Neural cell (in vitro differentiated cells): ENCODE data around the gene ROS1. TPM values are rescaled to one million over a fixed set of nuclear protein-coding genes. Genes with fewer than 3 reads are reported as not detected.
"Not testable (repeated sequence)": the region's sequence is repeated elsewhere in the genome, so short reads cannot be mapped to it uniquely, and the experiment has no call there.

Experiments
- H2AFZ ChIP-seq: fragments of 200-600, 300-800 bp; sonication (generic), shearing (Covaris generic); 2 replicates; pipeline ENCODE4 v1.6.0; 2014; ENCODE audit warnings: low read depth, mild to moderate bottlenecking, antibody characterized with exemption, low read length, moderate library complexity
- H3F3A ChIP-seq: fragments of 200-600 bp; shearing (Covaris generic); 2 replicates; pipeline ENCODE4 v1.6.1; 2016; ENCODE audit warnings: mild to moderate bottlenecking, moderate library complexity, mixed read lengths, antibody characterized with exemption, low read length; ENCODE audit not compliant: insufficient read depth, poor library complexity, severe bottlenecking
- H3K27ac ChIP-seq: fragments of 200-600, 300-800 bp; sonication (generic), shearing (Covaris generic); 2 replicates; pipeline ENCODE4 v1.5.1; 2014; ENCODE audit warnings: mild to moderate bottlenecking, low read length, moderate library complexity
- H3K27me3 ChIP-seq: fragments of 300-800, 200-600 bp; sonication (generic), shearing (Covaris generic); 2 replicates; pipeline ENCODE4 v1.6.0; 2014; ENCODE audit warnings: mild to moderate bottlenecking, low read depth, low read length, moderate library complexity; ENCODE audit not compliant: insufficient read depth
- H3K36me3 ChIP-seq: fragments of 300-800, 200-600 bp; sonication (generic), shearing (Covaris generic); 2 replicates; pipeline ENCODE4 v1.5.1; 2014; ENCODE audit warnings: mild to moderate bottlenecking, antibody characterized with exemption, low read length, moderate library complexity; ENCODE audit not compliant: insufficient read depth
- H3K4me2 ChIP-seq: fragments of 300-800, 200-600 bp; sonication (generic), shearing (Covaris generic); 2 replicates; pipeline ENCODE4 v1.6.0; 2014; ENCODE audit warnings: mild to moderate bottlenecking, low read length
- H3K4me3 ChIP-seq: fragments of 300-800, 200-600 bp; sonication (generic), shearing (Covaris generic); 2 replicates; pipeline ENCODE4 v1.5.1; 2014; ENCODE audit warnings: mild to moderate bottlenecking, low read length, moderate library complexity
- H3K79me2 ChIP-seq: fragments of 200-600 bp; shearing (Covaris generic); replicated peaks from 2 replicates; pipeline ENCODE4 v1.6.0; 2014; ENCODE audit warnings: mild to moderate bottlenecking, low read length, moderate library complexity; ENCODE audit not compliant: insufficient read depth
- H3K9ac ChIP-seq: fragments of 300-800, 200-600 bp; sonication (generic), shearing (Covaris generic); 2 replicates; pipeline ENCODE4 v1.6.1; 2016; ENCODE audit warnings: mild to moderate bottlenecking, low read length, mixed read lengths
- H3K9me2 ChIP-seq: fragments of 200-600 bp; shearing (Covaris generic); 2 replicates; pipeline ENCODE4 v1.6.1; 2016; ENCODE audit warnings: mild to moderate bottlenecking, low read length, mixed read lengths; ENCODE audit not compliant: insufficient read depth
- H3K9me3 ChIP-seq: fragments of 200-600, 300-800 bp; sonication (generic), shearing (Covaris generic); 2 replicates; pipeline ENCODE4 v1.6.1; 2016; ENCODE audit warnings: mild to moderate bottlenecking, mixed run types, low read length, moderate library complexity, mixed read lengths
- H4K20me1 ChIP-seq: fragments of 200-600 bp; shearing (Covaris generic); 2 replicates; pipeline ENCODE4 v1.6.1; 2016; ENCODE audit warnings: mild to moderate bottlenecking, mixed run types; ENCODE audit not compliant: insufficient read depth
- EP300 ChIP-seq: fragments of 450-650 bp; conservative IDR thresholded peaks from 2 replicates; pipeline ENCODE4 v1.6.1; 2014; ENCODE audit warnings: antibody characterized with exemption, mild to moderate bottlenecking, moderate library complexity; ENCODE audit not compliant: poor library complexity, severe bottlenecking
- EZH2 ChIP-seq: fragments of 200-600, 300-800 bp; shearing (Covaris generic), sonication (generic); IDR thresholded peaks from 2 replicates; pipeline ENCODE4 v1.6.1; 2014; ENCODE audit warnings: antibody characterized with exemption, low read length, borderline replicate concordance, mild to moderate bottlenecking; ENCODE audit not compliant: insufficient read depth, poor library complexity, severe bottlenecking
- MXI1 ChIP-seq: fragments of 450-650 bp; conservative IDR thresholded peaks from 2 replicates; pipeline ENCODE4 v1.6.1; 2014; ENCODE audit warnings: antibody characterized with exemption, mild to moderate bottlenecking; ENCODE audit not compliant: poor library complexity, severe bottlenecking
- POLR2AphosphoS5 ChIP-seq: IDR thresholded peaks from 2 replicates; pipeline ENCODE4 v1.6.1; 2012
- RAD21 ChIP-seq: fragments of 450-650 bp; conservative IDR thresholded peaks from 2 replicates; pipeline ENCODE4 v1.6.1; 2014; ENCODE audit warnings: antibody characterized with exemption, mild to moderate bottlenecking, moderate library complexity
- SMC3 ChIP-seq: fragments of 450-650 bp; conservative IDR thresholded peaks from 2 replicates; pipeline ENCODE4 v1.6.1; 2014; ENCODE audit warnings: antibody characterized with exemption, mild to moderate bottlenecking, moderate library complexity; ENCODE audit not compliant: poor library complexity
- TAF1 ChIP-seq: IDR thresholded peaks from 2 replicates; pipeline ENCODE4 v1.6.1; 2012; ENCODE audit warnings: low read depth
- polyA plus RNA-seq: library from polyadenylated mRNA; depleted of rRNA; stranded (reverse); fragments of >200 nt; gene quantifications from 2 replicates; pipeline ENCODE4 v1.2.3, GENCODE V29; 2014
- TF ChIP-seq, protein P1 (sequence below): IDR thresholded peaks from 2 replicates; pipeline ENCODE4 v1.6.1; 2012; ENCODE audit warnings: borderline replicate concordance
- TF ChIP-seq, protein P2 (sequence below): fragments of 450-650 bp; IDR thresholded peaks from 2 replicates; pipeline ENCODE4 v1.5.1; 2014; ENCODE audit warnings: antibody characterized with exemption, mild to moderate bottlenecking, moderate library complexity; ENCODE audit not compliant: poor library complexity, severe bottlenecking

Gene ROS1
- polyA plus RNA-seq, 1 donor from 2014 or later = not detected

DNA sequence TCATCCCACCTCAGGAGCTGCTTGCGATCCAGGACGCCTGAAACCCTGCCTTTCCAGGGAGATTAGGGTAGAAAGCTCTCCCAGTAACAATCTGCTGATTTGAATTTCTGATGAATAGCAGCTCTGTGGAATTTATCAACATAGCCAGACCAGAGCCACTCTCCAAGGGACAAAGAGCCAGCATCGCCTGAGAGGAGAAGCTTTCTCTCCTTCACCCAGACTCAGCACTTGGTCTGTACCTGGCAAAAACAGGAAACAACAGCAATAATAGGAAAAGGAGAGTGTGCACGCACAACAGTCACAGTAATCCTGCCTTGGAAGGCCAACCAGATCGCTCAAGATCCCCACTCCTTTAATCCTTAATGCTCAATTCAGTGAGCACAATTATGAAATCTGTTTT lies 22.3 kb upstream of the ROS1 start (continued):
- TF ChIP-seq SMC3 (no peak), EP300 (no peak), EZH2 (no peak)

DNA sequence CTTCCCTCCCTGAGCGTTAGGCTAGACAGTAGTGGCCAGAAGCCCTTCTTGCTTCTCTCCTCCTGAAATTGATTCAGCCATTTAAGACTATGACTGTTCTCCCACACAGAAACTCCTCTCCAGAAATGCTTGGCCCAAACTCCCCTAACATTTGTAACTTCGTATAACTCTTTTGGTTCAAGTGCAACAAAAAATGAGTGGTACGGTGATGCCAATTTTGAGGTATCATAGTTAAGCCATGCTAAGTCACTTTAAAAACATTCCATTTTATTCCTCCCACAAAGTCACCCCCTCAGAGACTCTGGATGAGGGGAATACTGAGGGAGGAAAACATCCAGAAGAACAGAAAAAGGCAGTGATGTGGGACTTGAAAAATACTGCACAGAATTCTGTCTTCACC lies 21.1 kb upstream of the ROS1 start:
- H3K9me2 ChIP-seq = no peaks in the 10 kb centered on the region
- H4K20me1 ChIP-seq = no peaks in the 10 kb centered on the region
- no peaks in the 10 kb centered on the region for H3F3A ChIP-seq
- no peak overlapping the region for H3K4me2 ChIP-seq
- no peak overlapping the region for H3K9ac ChIP-seq
- no peaks in the 10 kb centered on the region for H3K9me3 ChIP-seq
- H3K36me3 ChIP-seq = no peaks in the 10 kb centered on the region
- no peak overlapping the region for H3K27ac ChIP-seq
- H3K27me3 ChIP-seq = no peaks in the 10 kb centered on the region
- no peak for TF ChIP-seq EP300
- no peak for TF ChIP-seq TAF1
- TF ChIP-seq POLR2AphosphoS5 = no peak
- TF ChIP-seq, protein P1, sequence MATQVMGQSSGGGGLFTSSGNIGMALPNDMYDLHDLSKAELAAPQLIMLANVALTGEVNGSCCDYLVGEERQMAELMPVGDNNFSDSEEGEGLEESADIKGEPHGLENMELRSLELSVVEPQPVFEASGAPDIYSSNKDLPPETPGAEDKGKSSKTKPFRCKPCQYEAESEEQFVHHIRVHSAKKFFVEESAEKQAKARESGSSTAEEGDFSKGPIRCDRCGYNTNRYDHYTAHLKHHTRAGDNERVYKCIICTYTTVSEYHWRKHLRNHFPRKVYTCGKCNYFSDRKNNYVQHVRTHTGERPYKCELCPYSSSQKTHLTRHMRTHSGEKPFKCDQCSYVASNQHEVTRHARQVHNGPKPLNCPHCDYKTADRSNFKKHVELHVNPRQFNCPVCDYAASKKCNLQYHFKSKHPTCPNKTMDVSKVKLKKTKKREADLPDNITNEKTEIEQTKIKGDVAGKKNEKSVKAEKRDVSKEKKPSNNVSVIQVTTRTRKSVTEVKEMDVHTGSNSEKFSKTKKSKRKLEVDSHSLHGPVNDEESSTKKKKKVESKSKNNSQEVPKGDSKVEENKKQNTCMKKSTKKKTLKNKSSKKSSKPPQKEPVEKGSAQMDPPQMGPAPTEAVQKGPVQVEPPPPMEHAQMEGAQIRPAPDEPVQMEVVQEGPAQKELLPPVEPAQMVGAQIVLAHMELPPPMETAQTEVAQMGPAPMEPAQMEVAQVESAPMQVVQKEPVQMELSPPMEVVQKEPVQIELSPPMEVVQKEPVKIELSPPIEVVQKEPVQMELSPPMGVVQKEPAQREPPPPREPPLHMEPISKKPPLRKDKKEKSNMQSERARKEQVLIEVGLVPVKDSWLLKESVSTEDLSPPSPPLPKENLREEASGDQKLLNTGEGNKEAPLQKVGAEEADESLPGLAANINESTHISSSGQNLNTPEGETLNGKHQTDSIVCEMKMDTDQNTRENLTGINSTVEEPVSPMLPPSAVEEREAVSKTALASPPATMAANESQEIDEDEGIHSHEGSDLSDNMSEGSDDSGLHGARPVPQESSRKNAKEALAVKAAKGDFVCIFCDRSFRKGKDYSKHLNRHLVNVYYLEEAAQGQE = no peak
- no peak for TF ChIP-seq RAD21
- TF ChIP-seq MXI1 = no peak
- H3K79me2 ChIP-seq = no peaks in the 10 kb centered on the region
- no peak overlapping the region for H3K4me3 ChIP-seq
- H2AFZ ChIP-seq = no peak overlapping the region

DNA sequence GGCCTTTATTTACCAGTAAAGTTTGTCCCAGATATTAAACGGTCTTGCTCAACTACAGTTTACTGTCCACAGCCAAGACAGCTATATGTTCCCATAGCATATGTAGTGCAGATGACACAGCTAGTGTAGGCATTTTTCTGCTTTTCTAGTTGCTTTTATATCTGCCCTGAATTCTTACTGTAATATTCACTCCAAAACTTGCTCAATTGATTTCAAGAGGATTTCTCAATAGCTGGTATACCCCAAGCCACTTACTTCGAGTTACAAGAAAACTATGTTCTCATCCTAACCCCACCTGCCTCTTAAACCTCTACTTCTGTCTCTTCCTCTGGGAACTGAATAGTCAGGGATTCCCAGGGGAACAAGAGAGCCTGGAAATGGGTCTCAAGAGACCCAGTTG lies 18.9 kb upstream of the ROS1 start:
- Histone ChIP-seq H3K9me3 (no peaks in the 10 kb centered on the region), H4K20me1 (no peaks in the 10 kb centered on the region), H2AFZ (no peak overlapping the region), H3K9ac (no peak overlapping the region), H3K27ac (no peak overlapping the region), H3K36me3 (no peaks in the 10 kb centered on the region), H3K79me2 (no peaks in the 10 kb centered on the region), H3F3A (no peaks in the 10 kb centered on the region), H3K4me3 (no peak overlapping the region), H3K4me2 (no peak overlapping the region), H3K27me3 (no peaks in the 10 kb centered on the region), H3K9me2 (no peaks in the 10 kb centered on the region)
- TF ChIP-seq, protein P2, sequence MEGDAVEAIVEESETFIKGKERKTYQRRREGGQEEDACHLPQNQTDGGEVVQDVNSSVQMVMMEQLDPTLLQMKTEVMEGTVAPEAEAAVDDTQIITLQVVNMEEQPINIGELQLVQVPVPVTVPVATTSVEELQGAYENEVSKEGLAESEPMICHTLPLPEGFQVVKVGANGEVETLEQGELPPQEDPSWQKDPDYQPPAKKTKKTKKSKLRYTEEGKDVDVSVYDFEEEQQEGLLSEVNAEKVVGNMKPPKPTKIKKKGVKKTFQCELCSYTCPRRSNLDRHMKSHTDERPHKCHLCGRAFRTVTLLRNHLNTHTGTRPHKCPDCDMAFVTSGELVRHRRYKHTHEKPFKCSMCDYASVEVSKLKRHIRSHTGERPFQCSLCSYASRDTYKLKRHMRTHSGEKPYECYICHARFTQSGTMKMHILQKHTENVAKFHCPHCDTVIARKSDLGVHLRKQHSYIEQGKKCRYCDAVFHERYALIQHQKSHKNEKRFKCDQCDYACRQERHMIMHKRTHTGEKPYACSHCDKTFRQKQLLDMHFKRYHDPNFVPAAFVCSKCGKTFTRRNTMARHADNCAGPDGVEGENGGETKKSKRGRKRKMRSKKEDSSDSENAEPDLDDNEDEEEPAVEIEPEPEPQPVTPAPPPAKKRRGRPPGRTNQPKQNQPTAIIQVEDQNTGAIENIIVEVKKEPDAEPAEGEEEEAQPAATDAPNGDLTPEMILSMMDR = no peak
- TF ChIP-seq RAD21 = no peak
- TF ChIP-seq POLR2AphosphoS5 = no peak
- TF ChIP-seq, protein P1 = no peak
- TF ChIP-seq SMC3 = no peak
- no peak for TF ChIP-seq EP300
- no peak for TF ChIP-seq MXI1
- TF ChIP-seq EZH2 = no peak
- TF ChIP-seq TAF1 = no peak

DNA sequence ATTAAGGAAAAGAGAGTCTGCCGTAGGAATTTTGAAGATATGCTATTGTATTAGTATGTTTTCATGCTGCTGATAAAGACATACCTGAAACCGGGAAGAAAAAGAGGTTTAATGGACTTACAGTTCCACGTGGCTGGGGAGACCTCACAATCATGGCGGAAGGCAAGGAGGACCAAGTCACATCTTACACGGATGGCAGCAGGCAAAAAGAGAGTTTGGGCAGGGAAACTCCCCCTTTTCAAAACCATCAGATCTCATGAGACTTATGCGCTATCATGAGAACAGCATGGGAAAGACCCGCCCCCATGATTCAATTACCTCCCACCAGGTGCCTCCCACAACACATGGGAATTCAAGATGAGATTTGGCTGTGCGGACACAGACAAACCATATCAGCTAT lies 16.6 kb upstream of the ROS1 start:
- H3K79me2 ChIP-seq, H3K27ac ChIP-seq, H3F3A ChIP-seq, H3K9ac ChIP-seq, H4K20me1 ChIP-seq, H3K9me3 ChIP-seq, H3K27me3 ChIP-seq, H3K36me3 ChIP-seq, H3K4me2 ChIP-seq, H3K4me3 ChIP-seq, H2AFZ ChIP-seq, H3K9me2 ChIP-seq: not testable (repeated sequence)
